WI38 (cell line): Measurements from ENCODE around the gene ZSCAN22.
"Not testable (repeated sequence)": the region's sequence is repeated elsewhere in the genome, so short reads cannot be mapped to it uniquely, and the experiment has no call there.

ENCODE experiments used
- H3K4me3 ChIP-seq: 2 replicates; pipeline ENCODE4 v1.5.1; 2011; ENCODE audit warnings: low read depth, mild to moderate bottlenecking, control low read depth, low read length
- CTCF ChIP-seq: IDR thresholded peaks from 2 replicates; pipeline ENCODE4 v1.5.1; 2012; ENCODE audit warnings: low read depth, mild to moderate bottlenecking, control low read depth, low read length

ZSCAN22 gene

GRCh38 chr19:58305065-58305931 lies 21.5 kb upstream of the ZSCAN22 start, which contains the start of gene ERVK3-1:
Gene ERVK3-1, plus strand, starts transcription at chr19:58305377. Its CDS starts 6,792 bp downstream, at chr19:58312169.
- peak within 1 kb of the TSS; percentile 86 for H3K4me3 ChIP-seq
- TF ChIP-seq CTCF: no peak

- H3K4me3 ChIP-seq: peak overlapping the region; percentile 86
- no peak for TF ChIP-seq CTCF
Observed at GRCh38 chr19:58305932-58306323, 20.9 kb upstream of the ZSCAN22 start.

- no peak for TF ChIP-seq CTCF
- H3K4me3 ChIP-seq: no peak overlapping the region
Observed at GRCh38 chr19:58307736-58308135, 19.1 kb upstream of the ZSCAN22 start.

- H3K4me3 ChIP-seq: not testable (repeated sequence)
- TF ChIP-seq CTCF: 0 out of 2 replicates have a peak, but pooled peaks have one; percentile 14
Observed at GRCh38 chr19:58310685-58311084, 16.1 kb upstream of the ZSCAN22 start.

GRCh38 chr19:58311345-58311865 lies 15.4 kb upstream of the ZSCAN22 start:
- TF ChIP-seq CTCF: no peak
- H3K4me3 ChIP-seq: no peak overlapping the region

GRCh38 chr19:58315580-58315979 lies 11.2 kb upstream of the ZSCAN22 start:
- H3K4me3 ChIP-seq: no peak overlapping the region
- TF ChIP-seq CTCF: no peak

GRCh38 chr19:58317476-58318072 lies 9.2 kb upstream of the ZSCAN22 start:
- no peak for TF ChIP-seq CTCF
- H3K4me3 ChIP-seq: no peak overlapping the region
